ENCODE results near the gene CHST6. TPM values are rescaled to one million over a fixed set of nuclear protein-coding genes. Genes with fewer than 3 reads are reported as not detected.
"Not testable (repeated sequence)": the region's sequence is repeated elsewhere in the genome, so short reads cannot be mapped to it uniquely, and the experiment has no call there.

CHST6 gene
- total RNA-seq, 6 experiments from 2014 or later, result 0.02 TPM; not detected in 5

DNA sequence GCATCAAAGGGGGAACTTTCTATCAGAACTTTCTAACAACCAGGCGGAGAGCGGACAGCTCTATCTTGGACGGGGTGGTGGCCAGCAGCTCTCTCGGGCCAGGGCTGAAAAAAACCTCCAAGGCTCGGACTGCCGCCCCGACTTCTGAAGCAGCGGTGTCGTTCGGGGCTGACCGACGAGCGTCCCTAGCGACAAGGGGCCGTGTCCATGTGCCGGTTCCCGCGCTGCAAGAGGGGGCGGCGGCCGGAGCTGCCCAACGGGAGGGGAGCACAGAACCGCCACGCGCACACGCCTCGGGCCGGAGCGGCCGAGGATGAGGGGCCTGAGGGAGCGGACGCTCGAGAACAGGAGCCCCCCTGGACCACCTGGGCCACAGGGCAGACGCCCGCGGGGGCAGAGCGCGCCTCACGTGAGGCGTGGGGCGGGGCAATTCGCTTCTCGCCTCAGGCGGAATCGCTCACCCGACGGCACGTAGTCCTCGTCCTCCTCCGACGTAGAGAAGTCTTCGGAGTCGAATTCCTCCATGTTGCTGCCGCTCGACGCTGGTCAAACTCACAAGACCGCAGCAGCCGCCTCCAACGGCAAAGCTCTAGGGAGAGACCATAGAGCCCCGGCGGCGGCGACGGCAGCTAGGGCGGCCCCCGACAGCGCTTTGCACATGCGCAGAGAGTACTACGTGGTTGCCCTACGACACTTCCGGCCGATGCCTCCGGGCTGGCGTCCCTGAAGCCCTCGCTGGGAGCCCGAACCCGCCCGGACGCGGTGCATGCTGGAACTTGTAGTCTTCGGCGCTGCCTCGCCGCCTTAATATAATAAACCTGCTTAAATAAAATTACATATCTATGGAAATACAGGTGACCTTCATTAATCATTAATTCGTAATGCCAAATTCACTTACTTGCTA, 62.2 kb downstream of the CHST6 start, which contains the start of gene CFDP1:
TSS of gene CFDP1 (minus strand) at position 676 of the 904 bp plus-strand sequence. CDS start at position 525, 151 bp downstream.
- H3K27ac ChIP-seq, result peak within 1 kb of the TSS; percentile 89 to 94 (median 92)
- ATAC-seq (peak; percentile 93 to 96 (median 94)), DNase-seq (peak; percentile 97 to 98 (median 98))
- H3K4me3 ChIP-seq, result peak within 1 kb of the TSS; percentile 75 to 96 (median 93)
- WGBS (ENCODE audit: insufficient coverage, low coverage, low lambda C conversion rate, missing lambda C conversion rate), result 1% methylated on average over 27 of the region's 85 CpGs
- peaks cover 0 to 5% (median 0%) of the 10 kb centered on the region in 4 donors for H3K4me1 ChIP-seq
- intact Hi-C loops (cut with DNase I), result no loop called here
- H3K27me3 ChIP-seq, result no peaks in the 10 kb centered on the region
- no peaks in the 10 kb centered on the region for H3K36me3 ChIP-seq
- H3K9me3 ChIP-seq, result no peaks in the 10 kb centered on the region
- TF ChIP-seq, protein P1, sequence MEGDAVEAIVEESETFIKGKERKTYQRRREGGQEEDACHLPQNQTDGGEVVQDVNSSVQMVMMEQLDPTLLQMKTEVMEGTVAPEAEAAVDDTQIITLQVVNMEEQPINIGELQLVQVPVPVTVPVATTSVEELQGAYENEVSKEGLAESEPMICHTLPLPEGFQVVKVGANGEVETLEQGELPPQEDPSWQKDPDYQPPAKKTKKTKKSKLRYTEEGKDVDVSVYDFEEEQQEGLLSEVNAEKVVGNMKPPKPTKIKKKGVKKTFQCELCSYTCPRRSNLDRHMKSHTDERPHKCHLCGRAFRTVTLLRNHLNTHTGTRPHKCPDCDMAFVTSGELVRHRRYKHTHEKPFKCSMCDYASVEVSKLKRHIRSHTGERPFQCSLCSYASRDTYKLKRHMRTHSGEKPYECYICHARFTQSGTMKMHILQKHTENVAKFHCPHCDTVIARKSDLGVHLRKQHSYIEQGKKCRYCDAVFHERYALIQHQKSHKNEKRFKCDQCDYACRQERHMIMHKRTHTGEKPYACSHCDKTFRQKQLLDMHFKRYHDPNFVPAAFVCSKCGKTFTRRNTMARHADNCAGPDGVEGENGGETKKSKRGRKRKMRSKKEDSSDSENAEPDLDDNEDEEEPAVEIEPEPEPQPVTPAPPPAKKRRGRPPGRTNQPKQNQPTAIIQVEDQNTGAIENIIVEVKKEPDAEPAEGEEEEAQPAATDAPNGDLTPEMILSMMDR (IDR thresholded peaks at IDR 0.05), result no peak
- TF ChIP-seq POLR2A (IDR thresholded peaks at IDR 0.05), result peak; percentile 68

GRCh38 chr16:75429621-75430403, 65.4 kb downstream of the CHST6 start:
- TF ChIP-seq, protein P1 (IDR thresholded peaks at IDR 0.05), result no peak
- TF ChIP-seq POLR2A (IDR thresholded peaks at IDR 0.05), result no peak
- no peaks in the 10 kb centered on the region for H3K27me3 ChIP-seq
- WGBS (ENCODE audit: insufficient coverage, low coverage, low lambda C conversion rate, missing lambda C conversion rate), result 88% methylated on average over 11 of the region's 11 CpGs
- peaks cover 0 to 5% (median 0%) of the 10 kb centered on the region in 4 donors for H3K4me1 ChIP-seq
- ATAC-seq (no peak), DNase-seq (no peak)
- no peaks in the 10 kb centered on the region for H3K36me3 ChIP-seq
- no peak overlapping the region for H3K4me3 ChIP-seq
- no peaks in the 10 kb centered on the region for H3K9me3 ChIP-seq
- H3K27ac ChIP-seq, result no peak overlapping the region
- intact Hi-C loops (cut with DNase I), result no loop called here

DNA sequence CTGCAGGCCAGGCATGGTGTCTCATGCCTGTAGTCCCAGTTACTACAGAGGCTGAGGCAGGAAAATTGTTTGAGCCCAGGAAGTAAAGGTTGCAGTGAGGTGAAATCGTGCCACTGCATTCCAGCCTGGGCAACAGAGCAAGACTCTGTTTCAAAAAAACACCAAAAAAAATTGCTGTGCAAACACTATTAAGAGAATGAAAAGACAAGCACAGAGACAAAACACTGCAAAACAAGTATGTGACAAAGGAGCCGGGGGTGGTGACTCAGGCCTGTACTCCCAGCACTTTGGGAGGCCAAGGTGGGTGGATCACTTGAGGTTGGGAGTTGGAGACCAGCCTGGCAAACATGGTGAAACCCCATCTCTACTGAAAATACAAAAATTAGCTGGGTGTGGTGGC, 68.7 kb downstream of the CHST6 start:
- intact Hi-C loops (cut with DNase I); ATAC-seq; DNase-seq: not testable (repeated sequence)

DNA sequence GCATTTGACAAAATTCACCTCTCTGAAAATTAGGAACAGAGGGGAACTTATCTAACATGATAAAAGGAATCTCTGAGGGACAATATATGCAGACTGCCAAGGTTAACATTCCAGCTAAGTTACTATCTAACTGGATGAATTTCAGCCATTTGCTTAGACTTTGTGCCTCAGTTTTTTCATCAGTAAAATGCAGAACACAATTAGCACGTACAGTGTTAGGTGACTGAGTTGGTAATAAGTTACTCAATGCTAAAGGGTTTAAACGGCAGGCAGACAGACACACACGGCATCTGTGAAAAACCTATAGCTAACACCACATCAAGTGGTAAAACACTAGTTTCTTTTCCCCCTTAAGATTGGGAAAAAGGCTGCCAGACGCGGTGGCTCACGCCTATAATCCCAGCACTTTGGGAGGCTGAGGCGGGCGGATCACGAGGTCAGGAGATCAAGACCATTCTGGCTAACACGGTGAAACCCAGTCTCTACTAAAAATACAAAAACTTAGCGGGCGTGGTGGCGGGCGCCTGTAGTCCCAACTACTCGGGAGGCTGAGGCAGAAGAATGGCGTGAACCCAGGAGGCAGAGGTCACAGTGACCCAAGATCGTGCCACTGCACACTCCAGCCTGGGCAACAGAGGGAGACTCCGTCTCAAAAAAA, 71.0 kb downstream of the CHST6 start:
- H3K27ac ChIP-seq; H3K4me1 ChIP-seq; H3K9me3 ChIP-seq; DNase-seq; H3K4me3 ChIP-seq; H3K36me3 ChIP-seq; H3K27me3 ChIP-seq; intact Hi-C loops (cut with DNase I): not testable (repeated sequence)
- 79% methylated on average over 14 of the region's 18 CpGs for WGBS (ENCODE audit: insufficient coverage, low coverage, low lambda C conversion rate, missing lambda C conversion rate)
- ATAC-seq, result peak in 1 of 4 donors; percentile 34

More for the DNA sequence above, 68.7 kb downstream of the CHST6 start:
- H3K27ac ChIP-seq, H3K4me3 ChIP-seq, H3K36me3 ChIP-seq, H3K4me1 ChIP-seq, H3K9me3 ChIP-seq, H3K27me3 ChIP-seq: not testable (repeated sequence)
- WGBS (ENCODE audit: insufficient coverage, low coverage, low lambda C conversion rate, missing lambda C conversion rate), result 80% methylated on average over 2 of the region's 2 CpGs

DNA sequence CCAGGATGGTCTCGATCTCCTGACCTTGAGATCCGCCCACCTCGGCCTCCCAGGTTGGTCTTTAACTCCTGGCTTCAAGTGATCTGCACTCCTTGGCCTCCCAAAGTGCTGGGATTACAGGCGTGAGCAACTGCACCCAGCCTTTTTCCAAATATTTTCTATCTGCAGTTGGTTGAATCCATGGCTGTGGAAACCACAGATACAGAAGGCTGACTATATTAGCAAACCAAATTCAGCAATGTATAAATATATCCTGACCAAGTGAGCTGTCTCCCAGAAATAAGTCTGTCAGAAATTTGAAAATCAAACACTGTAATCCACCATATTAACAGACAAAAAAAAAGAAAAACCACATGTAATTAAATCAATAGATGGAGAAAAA, 71.5 kb downstream of the CHST6 start:
- WGBS (ENCODE audit: insufficient coverage, low coverage, low lambda C conversion rate, missing lambda C conversion rate), result 72% methylated on average over 4 of the region's 4 CpGs
- TF ChIP-seq, protein P1 (IDR thresholded peaks at IDR 0.05), result no peak
- no peak for TF ChIP-seq POLR2A (IDR thresholded peaks at IDR 0.05)
- DNase-seq (no peak), ATAC-seq (no peak)
- peaks cover 0 to 6% (median 0%) of the 10 kb centered on the region in 4 donors for H3K4me1 ChIP-seq
- H3K4me3 ChIP-seq, result no peak overlapping the region
- H3K9me3 ChIP-seq, result no peaks in the 10 kb centered on the region
- H3K27ac ChIP-seq, result no peak overlapping the region
- no peaks in the 10 kb centered on the region for H3K27me3 ChIP-seq
- H3K36me3 ChIP-seq, result no peaks in the 10 kb centered on the region
- intact Hi-C loops (cut with DNase I), result no loop called here

Data from right lobe of liver (tissue), 6 donors.